Measurements from ENCODE around the gene DENND1A.

Gene DENND1A

GRCh38 chr9:123370526-123371227, 559.2 kb downstream of the DENND1A start:
- no peak for DNase-seq (ENCODE audit: low spot score)

GRCh38 chr9:123370108-123370507, 559.8 kb downstream of the DENND1A start:
- DNase-seq (ENCODE audit: low spot score): no peak

- no peak for DNase-seq (ENCODE audit: low spot score)
Observed at GRCh38 chr9:123369296-123369695, 560.6 kb downstream of the DENND1A start.

GRCh38 chr9:123368536-123369153, 561.3 kb downstream of the DENND1A start:
- DNase-seq (ENCODE audit: low spot score): no peak

GRCh38 chr9:123368023-123368422, 561.9 kb downstream of the DENND1A start:
- DNase-seq (ENCODE audit: low spot score): no peak

GRCh38 chr9:123365881-123366528, 563.9 kb downstream of the DENND1A start:
- DNase-seq (ENCODE audit: low spot score): no peak

GRCh38 chr9:123365287-123365880, 564.5 kb downstream of the DENND1A start:
- DNase-seq (ENCODE audit: low spot score): no peak

- DNase-seq (ENCODE audit: low spot score): peak; percentile 49
Observed at GRCh38 chr9:123364241-123364824, 565.6 kb downstream of the DENND1A start.

GRCh38 chr9:123362856-123363255, 567.1 kb downstream of the DENND1A start:
- no peak for DNase-seq (ENCODE audit: low spot score)

GRCh38 chr9:123361731-123362510, 568.0 kb downstream of the DENND1A start:
- no peak for DNase-seq (ENCODE audit: low spot score)

GRCh38 chr9:123361086-123361730, 568.7 kb downstream of the DENND1A start:
- DNase-seq (ENCODE audit: low spot score): no peak

GRCh38 chr9:123360161-123361085, 569.5 kb downstream of the DENND1A start:
- no peak for DNase-seq (ENCODE audit: low spot score)

GRCh38 chr9:123359546-123359945, 570.4 kb downstream of the DENND1A start:
- DNase-seq (ENCODE audit: low spot score): no peak

GRCh38 chr9:123359106-123359505, 570.8 kb downstream of the DENND1A start:
- no peak for DNase-seq (ENCODE audit: low spot score)

GRCh38 chr9:123358181-123358905, 571.6 kb downstream of the DENND1A start:
- DNase-seq (ENCODE audit: low spot score): no peak

- no peak for DNase-seq (ENCODE audit: low spot score)
Observed at GRCh38 chr9:123357743-123358059, 572.2 kb downstream of the DENND1A start.

- no peak for DNase-seq (ENCODE audit: low spot score)
Observed at GRCh38 chr9:123356851-123357742, 572.8 kb downstream of the DENND1A start.

- DNase-seq (ENCODE audit: low spot score): no peak
Observed at GRCh38 chr9:123355761-123356431, 574.0 kb downstream of the DENND1A start, which contains the start of gene CRB2. Gene CRB2 (plus strand): TSS chr9:123356197. CDS start chr9:123356261, 64 bp downstream.
